Liver (tissue), 9 donors: Measurements from ENCODE around the gene SPAG16. TPM values are rescaled to one million over a fixed set of nuclear protein-coding genes. Genes with fewer than 3 reads are reported as not detected.

Experiments
- DNase-seq: peaks from one replicate; pipeline ENCODE4 v3.0.0-alpha.2; 2017; ENCODE audit warnings: low spot score
- H3K27ac ChIP-seq, 2 donors: one replicate each; pipeline ENCODE4 v1.7.0; 2013; ENCODE audit warnings: inconsistent platforms in 2 of 2, low read length in 2 of 2, control low read depth in 1 of 2, low read depth in 1 of 2, mild to moderate bottlenecking in 1 of 2
- H3K27me3 ChIP-seq, 4 donors: one replicate each; pipeline versions ENCODE4 v1.6.1 to v1.7.0; 2013; ENCODE audit warnings: low read length in 3 of 4, inconsistent platforms in 1 of 4, mild to moderate bottlenecking in 1 of 4, moderate library complexity in 1 of 4; ENCODE audit not compliant: control insufficient read depth in 4 of 4, insufficient read depth in 4 of 4
- H3K36me3 ChIP-seq, 4 donors: one replicate each; pipeline versions ENCODE4 v1.6.1 to v1.7.0; 2013; ENCODE audit warnings: low read length in 3 of 4, mild to moderate bottlenecking in 3 of 4, low read depth in 1 of 4, moderate library complexity in 1 of 4; ENCODE audit not compliant: control insufficient read depth in 4 of 4, insufficient read depth in 3 of 4
- H3K4me1 ChIP-seq, 4 donors: one replicate each; pipeline versions ENCODE4 v1.6.1 to v1.7.0; 2013; ENCODE audit warnings: low read length in 3 of 4, mild to moderate bottlenecking in 3 of 4, moderate library complexity in 1 of 4; ENCODE audit not compliant: control insufficient read depth in 4 of 4, insufficient read depth in 4 of 4
- H3K4me3 ChIP-seq, 3 donors: one replicate each; pipeline versions ENCODE4 v1.6.1 to v1.7.0; 2013; ENCODE audit warnings: low read length in 3 of 3, control low read depth in 1 of 3, low read depth in 1 of 3, mild to moderate bottlenecking in 1 of 3
- H3K9ac ChIP-seq, 2 donors: one replicate each; pipeline ENCODE4 v1.7.0; 2013; ENCODE audit warnings: low read length in 2 of 2, mild to moderate bottlenecking in 2 of 2, moderate library complexity in 2 of 2, control low read depth in 1 of 2, low read depth in 1 of 2
- H3K9me3 ChIP-seq, 4 donors: one replicate each; pipeline versions ENCODE4 v1.6.1 to v1.7.0; 2013; ENCODE audit warnings: low read length in 3 of 4; ENCODE audit not compliant: control insufficient read depth in 4 of 4
- ATF3 ChIP-seq: IDR thresholded peaks from 2 replicates; pipeline ENCODE4 v1.6.1; 2016; ENCODE audit warnings: antibody characterized with exemption
- CTCF ChIP-seq: fragments of 150-350 bp; IDR thresholded peaks from 2 replicates; pipeline ENCODE4 v1.5.1; 2017; ENCODE audit warnings: improper control_type of control experiment, low read depth, low read length; ENCODE audit not compliant: missing input control
- EGR1 ChIP-seq, 2 donors: IDR thresholded peaks; 2 replicates each; pipeline ENCODE4 v1.6.1; 2016 to 2018; ENCODE audit warnings: antibody characterized with exemption in 2 of 2, low read depth in 2 of 2
- FOXA1 ChIP-seq: IDR thresholded peaks from 2 replicates; pipeline ENCODE4 v1.6.1; 2016; ENCODE audit warnings: antibody characterized with exemption
- FOXA2 ChIP-seq: IDR thresholded peaks from 2 replicates; pipeline ENCODE4 v1.6.1; 2016; ENCODE audit warnings: antibody characterized with exemption
- GABPA ChIP-seq, 2 donors: IDR thresholded peaks in 1 of 2; conservative IDR thresholded peaks in 1 of 2; 2 replicates each; pipeline ENCODE4 v1.6.1; 2016; ENCODE audit warnings: antibody characterized with exemption in 2 of 2, mild to moderate bottlenecking in 1 of 2, moderate library complexity in 1 of 2
- HNF4A ChIP-seq, 2 donors: conservative IDR thresholded peaks; 2 replicates each; pipeline ENCODE4 v1.6.1; 2016; ENCODE audit warnings: antibody characterized with exemption in 2 of 2, mild to moderate bottlenecking in 2 of 2
- HNF4G ChIP-seq: IDR thresholded peaks from 2 replicates; pipeline ENCODE4 v1.6.1; 2016; ENCODE audit warnings: antibody characterized with exemption
- JUND ChIP-seq, 2 donors: IDR thresholded peaks; 2 replicates each; pipeline ENCODE4 v1.6.1; 2016; ENCODE audit warnings: antibody characterized with exemption in 2 of 2
- MAX ChIP-seq: IDR thresholded peaks from 2 replicates; pipeline ENCODE4 v1.6.1; 2016; ENCODE audit warnings: antibody characterized with exemption
- NR2F2 ChIP-seq: IDR thresholded peaks from 2 replicates; pipeline ENCODE4 v1.6.1; 2016; ENCODE audit warnings: antibody characterized with exemption
- RAD21 ChIP-seq, 2 donors: IDR thresholded peaks; 2 replicates each; pipeline ENCODE4 v1.6.1; 2016; ENCODE audit warnings: antibody characterized with exemption in 2 of 2, mild to moderate bottlenecking in 2 of 2
- RXRA ChIP-seq, 2 donors: IDR thresholded peaks; 2 replicates each; pipeline ENCODE4 v1.6.1; 2017 to 2018; ENCODE audit warnings: antibody characterized with exemption in 2 of 2, mild to moderate bottlenecking in 1 of 2
- SP1 ChIP-seq: IDR thresholded peaks from 2 replicates; pipeline ENCODE4 v1.6.1; 2018; ENCODE audit warnings: antibody characterized with exemption, mild to moderate bottlenecking
- TAF1 ChIP-seq: conservative IDR thresholded peaks from 2 replicates; pipeline ENCODE4 v1.6.1; 2016; ENCODE audit warnings: antibody characterized with exemption, mild to moderate bottlenecking
- YY1 ChIP-seq: IDR thresholded peaks from 2 replicates; pipeline ENCODE4 v1.6.1; 2016; ENCODE audit warnings: antibody characterized with exemption, mild to moderate bottlenecking
- ZBTB33 ChIP-seq: IDR thresholded peaks from 2 replicates; pipeline ENCODE4 v1.6.1; 2016; ENCODE audit warnings: antibody characterized with exemption
- WGBS: extraction: QIAGEN DNeasy Blood & Tissue Kit; methylation state at CpG from one replicate; pipeline ENCODE4 v1.1.7; 2013; 5-methylcytosine and 5-hydroxymethylcytosine counted together
- polyA plus RNA-seq, 2 donors: library from polyadenylated mRNA; stranded (reverse) in 1 of 2; unstranded in 1 of 2; fragments of 200-250 nt in 1 of 2; fragments of >200 nt in 1 of 2; fragmentation: Nextera tagmentation in 1 of 2; extraction: Ambion mirVana in 1 of 2; gene quantifications; one replicate each; pipeline versions ENCODE4 v1.2.1 to v1.2.3, GENCODE V29; 2013 to 2015
- total RNA-seq, 2 donors: library from RNA; depleted of rRNA; stranded (reverse); fragments of >200 nt; gene quantifications; one replicate each; pipeline ENCODE4 v1.2.3, GENCODE V29; 2014
- TF ChIP-seq, protein P1 (sequence below): IDR thresholded peaks from 2 replicates; pipeline ENCODE4 v1.6.1; 2016; ENCODE audit warnings: antibody characterized with exemption, mild to moderate bottlenecking
- donor health status: healthy.
- donor health status: healthy.
- donor health status: healthy.
- donor health status: healthy.
- donor health status: healthy.

Gene SPAG16
- total and polyA plus RNA-seq, 4 donors = 6.4 to 12.7 (median 11.4) TPM

GRCh38 chr2:214311931-214312749 lies 1027.9 kb downstream of the SPAG16 start:
- no peak overlapping the region for H3K27ac ChIP-seq
- H3K9ac ChIP-seq = no peak overlapping the region
- H3K9me3 ChIP-seq = no peaks in the 10 kb centered on the region
- H3K27me3 ChIP-seq = no peaks in the 10 kb centered on the region
- DNase-seq = no peak
- TF ChIP-seq RXRA (IDR thresholded peaks at IDR 0.05) = no peak
- H3K4me3 ChIP-seq = no peak overlapping the region
- no peaks in the 10 kb centered on the region for H3K36me3 ChIP-seq
- 58% methylated on average over 3 of the region's 3 CpGs for WGBS
- no peaks in the 10 kb centered on the region for H3K4me1 ChIP-seq

DNA sequence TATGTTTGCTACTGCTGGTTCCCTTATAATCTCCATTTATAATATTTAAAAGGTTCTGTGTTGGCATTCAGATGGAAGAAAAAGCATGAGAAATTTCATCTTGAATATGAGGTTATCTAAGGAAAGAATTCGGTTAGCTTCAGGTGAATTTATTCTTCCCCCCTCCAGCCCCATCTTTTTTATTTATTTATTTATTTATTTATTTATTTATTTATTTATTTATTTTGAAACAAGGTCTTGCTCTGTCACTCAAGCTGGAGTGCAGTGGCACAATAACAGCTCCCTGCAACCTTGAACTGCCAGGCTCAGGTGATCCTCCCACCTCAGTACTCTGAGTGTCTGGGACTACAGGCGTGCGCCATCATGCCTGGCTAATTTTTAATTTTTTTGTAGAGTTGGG lies 1031.1 kb downstream of the SPAG16 start:
- Histone ChIP-seq H3K9me3 (no peaks in the 10 kb centered on the region), H3K27ac (no peak overlapping the region), H3K27me3 (no peaks in the 10 kb centered on the region), H3K36me3 (no peaks in the 10 kb centered on the region), H3K9ac (no peak overlapping the region), H3K4me1 (no peaks in the 10 kb centered on the region), H3K4me3 (no peak overlapping the region)
- no peak for DNase-seq
- 83% methylated on average over 3 of the region's 3 CpGs for WGBS
- TF ChIP-seq HNF4A (conservative IDR thresholded peaks at IDR 0.05) (no peak), TAF1 (no peak), NR2F2 (no peak), GABPA (IDR thresholded peaks at IDR 0.05 in 1 of 2, conservative IDR thresholded peaks at IDR 0.05 in 1 of 2) (no peak), ZBTB33 (no peak), ATF3 (no peak), RAD21 (IDR thresholded peaks at IDR 0.05) (no peak)

DNA sequence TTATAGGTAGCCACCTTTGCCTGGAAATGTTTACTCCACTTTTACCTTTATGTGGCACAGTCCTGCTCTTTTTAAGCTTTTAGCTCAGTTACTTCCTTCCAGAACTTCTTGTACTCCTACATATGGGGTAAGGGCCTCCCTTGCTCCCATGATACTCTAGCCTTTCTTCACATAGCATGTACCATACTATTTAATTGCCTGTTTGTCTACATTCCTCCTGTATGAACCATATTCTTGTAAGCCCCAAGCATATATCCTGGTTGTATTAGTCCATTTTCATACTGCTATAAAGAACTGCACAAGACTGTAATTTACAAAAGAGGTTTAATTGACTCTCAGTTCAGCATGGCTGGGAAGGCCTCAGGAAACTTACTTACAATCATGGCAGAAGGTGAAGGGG lies 1035.9 kb downstream of the SPAG16 start:
- no peak for DNase-seq
- H3K9me3 ChIP-seq = no peaks in the 10 kb centered on the region
- H3K9ac ChIP-seq = no peak overlapping the region
- H3K36me3 ChIP-seq = no peaks in the 10 kb centered on the region
- H3K4me3 ChIP-seq = no peak overlapping the region
- no peak overlapping the region for H3K27ac ChIP-seq
- no peaks in the 10 kb centered on the region for H3K27me3 ChIP-seq
- no peaks in the 10 kb centered on the region for H3K4me1 ChIP-seq
- TF ChIP-seq YY1 = no peak
- TF ChIP-seq CTCF = no peak
- no peak for TF ChIP-seq FOXA2
- no peak for TF ChIP-seq SP1
- TF ChIP-seq MAX = no peak
- no peak for TF ChIP-seq EGR1 (IDR thresholded peaks at IDR 0.05; ENCODE audit: low read depth in 2 of 2)
- TF ChIP-seq RXRA (IDR thresholded peaks at IDR 0.05) = no peak
- TF ChIP-seq FOXA1 = no peak
- no peak for TF ChIP-seq GABPA (IDR thresholded peaks at IDR 0.05 in 1 of 2, conservative IDR thresholded peaks at IDR 0.05 in 1 of 2)
- TF ChIP-seq HNF4G = no peak
- TF ChIP-seq JUND (IDR thresholded peaks at IDR 0.05) = no peak
- TF ChIP-seq, protein P1, sequence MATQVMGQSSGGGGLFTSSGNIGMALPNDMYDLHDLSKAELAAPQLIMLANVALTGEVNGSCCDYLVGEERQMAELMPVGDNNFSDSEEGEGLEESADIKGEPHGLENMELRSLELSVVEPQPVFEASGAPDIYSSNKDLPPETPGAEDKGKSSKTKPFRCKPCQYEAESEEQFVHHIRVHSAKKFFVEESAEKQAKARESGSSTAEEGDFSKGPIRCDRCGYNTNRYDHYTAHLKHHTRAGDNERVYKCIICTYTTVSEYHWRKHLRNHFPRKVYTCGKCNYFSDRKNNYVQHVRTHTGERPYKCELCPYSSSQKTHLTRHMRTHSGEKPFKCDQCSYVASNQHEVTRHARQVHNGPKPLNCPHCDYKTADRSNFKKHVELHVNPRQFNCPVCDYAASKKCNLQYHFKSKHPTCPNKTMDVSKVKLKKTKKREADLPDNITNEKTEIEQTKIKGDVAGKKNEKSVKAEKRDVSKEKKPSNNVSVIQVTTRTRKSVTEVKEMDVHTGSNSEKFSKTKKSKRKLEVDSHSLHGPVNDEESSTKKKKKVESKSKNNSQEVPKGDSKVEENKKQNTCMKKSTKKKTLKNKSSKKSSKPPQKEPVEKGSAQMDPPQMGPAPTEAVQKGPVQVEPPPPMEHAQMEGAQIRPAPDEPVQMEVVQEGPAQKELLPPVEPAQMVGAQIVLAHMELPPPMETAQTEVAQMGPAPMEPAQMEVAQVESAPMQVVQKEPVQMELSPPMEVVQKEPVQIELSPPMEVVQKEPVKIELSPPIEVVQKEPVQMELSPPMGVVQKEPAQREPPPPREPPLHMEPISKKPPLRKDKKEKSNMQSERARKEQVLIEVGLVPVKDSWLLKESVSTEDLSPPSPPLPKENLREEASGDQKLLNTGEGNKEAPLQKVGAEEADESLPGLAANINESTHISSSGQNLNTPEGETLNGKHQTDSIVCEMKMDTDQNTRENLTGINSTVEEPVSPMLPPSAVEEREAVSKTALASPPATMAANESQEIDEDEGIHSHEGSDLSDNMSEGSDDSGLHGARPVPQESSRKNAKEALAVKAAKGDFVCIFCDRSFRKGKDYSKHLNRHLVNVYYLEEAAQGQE = no peak
